ENCODE measurements around the gene ACTBL2. TPM values are rescaled to one million over a fixed set of nuclear protein-coding genes. Genes with fewer than 3 reads are reported as not detected.
"Not testable (repeated sequence)": the region's sequence is repeated elsewhere in the genome, so short reads cannot be mapped to it uniquely, and the experiment has no call there.

The ACTBL2 gene
- total RNA-seq, 1 donor from 2014 or later = not detected

GRCh38 chr5:57494104-57495098 lies 11.8 kb upstream of the ACTBL2 start:
- ATAC-seq = peak; percentile 97

DNA sequence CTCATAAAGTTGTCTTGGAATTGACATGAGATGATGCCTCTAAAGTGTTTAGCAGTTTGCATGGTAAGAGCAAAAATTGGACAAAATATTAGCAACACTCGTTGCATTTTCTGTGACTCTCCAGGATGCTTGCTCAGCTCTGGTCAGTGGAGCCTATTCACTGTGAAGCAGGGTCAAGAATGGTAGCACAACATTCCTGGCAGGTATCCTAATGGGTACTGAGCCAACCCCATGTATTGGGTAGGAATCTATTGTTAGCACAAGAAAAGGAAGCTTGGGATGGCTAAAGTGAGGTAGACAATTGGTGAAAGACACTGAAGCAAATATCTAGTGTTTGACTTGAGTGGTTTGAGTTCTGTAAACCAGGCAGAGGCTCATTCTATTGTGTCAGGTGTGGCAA lies 10.4 kb upstream of the ACTBL2 start:
- no peak for ATAC-seq

DNA sequence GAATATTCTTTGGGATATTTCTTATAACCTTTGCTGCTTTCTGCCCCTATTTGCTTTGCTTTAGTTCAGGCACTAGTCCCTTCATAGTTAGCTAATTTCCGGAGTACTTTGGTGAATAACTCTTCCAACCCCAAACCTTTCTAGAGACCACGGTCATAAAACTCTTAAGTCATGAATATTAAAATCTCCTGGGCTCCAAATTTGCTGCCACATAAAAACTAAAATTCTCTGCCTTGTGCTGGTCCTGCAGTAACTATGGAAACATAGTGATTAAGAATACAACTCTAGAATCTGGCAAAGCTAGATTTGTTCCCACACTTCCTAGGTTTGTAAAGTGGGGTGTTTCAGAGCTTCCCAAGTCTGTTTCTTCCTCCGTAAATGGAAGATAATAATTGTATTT lies 10.0 kb upstream of the ACTBL2 start:
- no peak for ATAC-seq

- peak; percentile 49 for ATAC-seq
Measured at GRCh38 chr5:57491369-57491965, 8.9 kb upstream of the ACTBL2 start.

GRCh38 chr5:57488215-57488955 lies 5.8 kb upstream of the ACTBL2 start:
- no peak for ATAC-seq

GRCh38 chr5:57486027-57486602 lies 3.5 kb upstream of the ACTBL2 start:
- no peak for ATAC-seq

GRCh38 chr5:57478826-57479225 lies 3.8 kb downstream of the ACTBL2 start:
- ATAC-seq = no peak

DNA sequence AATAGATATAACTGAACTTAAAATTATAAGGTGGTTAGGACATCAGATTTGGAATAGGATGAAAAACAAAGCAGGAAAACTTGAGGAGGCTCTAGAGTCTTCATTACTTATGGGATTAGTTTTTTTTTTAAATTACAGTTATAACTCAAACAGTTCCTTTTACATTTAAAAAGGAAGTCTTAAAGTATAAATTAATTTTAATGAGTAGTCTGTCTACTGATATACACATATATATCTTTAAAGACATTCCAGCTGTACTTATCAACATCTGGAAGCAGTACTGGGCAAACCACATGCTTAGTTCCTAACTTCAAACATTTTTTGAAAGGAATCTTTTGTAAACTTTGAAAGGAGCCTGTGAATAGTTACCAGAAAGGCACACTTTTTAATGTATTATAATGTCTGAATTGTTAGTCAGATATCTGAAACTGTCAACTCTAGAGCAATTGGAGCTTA lies 6.0 kb downstream of the ACTBL2 start:
- no peak for ATAC-seq

GRCh38 chr5:57470339-57470738 lies 12.3 kb downstream of the ACTBL2 start:
- no peak for ATAC-seq

- ATAC-seq = no peak
Measured at GRCh38 chr5:57468481-57469163, 14.0 kb downstream of the ACTBL2 start.

DNA sequence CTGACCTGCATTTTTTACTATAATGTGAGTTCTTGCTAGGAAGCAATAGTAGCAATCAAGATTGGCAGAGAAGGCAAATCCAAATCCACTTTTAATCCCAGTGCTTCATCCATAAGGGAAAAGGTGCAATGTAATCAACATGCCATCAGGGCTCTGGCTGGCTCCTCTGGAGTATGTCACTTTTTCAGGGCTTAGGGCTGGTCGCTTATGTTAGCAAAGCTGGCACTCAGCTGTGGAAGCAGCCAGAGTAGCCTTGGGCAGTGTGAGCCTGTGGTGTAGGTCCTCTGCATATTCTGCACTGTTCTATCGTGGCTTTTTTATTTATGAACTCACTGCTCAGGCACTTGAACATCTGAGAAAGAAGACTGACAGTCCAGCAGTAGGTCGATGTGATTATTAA lies 16.1 kb downstream of the ACTBL2 start:
- no peak for ATAC-seq

DNA sequence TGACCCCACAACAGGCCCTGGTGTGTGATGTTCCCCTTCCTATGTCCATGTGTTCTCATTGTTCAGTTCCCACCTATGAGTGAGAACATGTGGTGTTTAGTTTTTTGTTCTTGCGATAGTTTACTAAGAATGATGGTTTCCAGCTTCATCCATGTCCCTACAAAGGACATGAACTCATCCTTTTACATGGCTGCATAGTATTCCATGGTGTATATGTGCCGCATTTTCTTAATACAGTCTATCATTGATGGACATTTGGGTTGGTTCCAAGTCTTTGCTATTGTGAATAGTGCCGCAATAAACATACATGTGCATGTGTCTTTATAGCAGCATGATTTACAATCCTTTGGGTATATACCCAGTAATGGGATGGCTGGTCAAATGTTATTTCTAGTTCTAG lies 22.6 kb downstream of the ACTBL2 start:
- ATAC-seq = not testable (repeated sequence)

DNA sequence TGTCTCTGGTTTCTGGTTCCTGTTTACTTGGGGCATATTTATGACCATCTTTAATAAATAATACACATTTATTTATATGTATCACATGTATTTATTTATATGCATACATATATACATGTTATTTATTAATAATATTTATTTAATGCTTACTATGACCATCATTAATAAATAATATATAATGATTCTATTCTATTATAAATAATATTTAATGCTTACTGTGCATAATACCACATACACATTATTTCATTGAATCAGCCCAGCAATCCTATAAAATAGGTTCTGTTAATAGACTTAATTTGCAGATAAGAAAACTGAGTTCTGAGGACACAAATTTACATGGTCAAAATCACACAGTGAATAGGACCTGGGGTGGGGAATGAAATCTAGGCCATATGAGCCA lies 24.2 kb downstream of the ACTBL2 start:
- no peak for ATAC-seq

GRCh38 chr5:57456531-57457135 lies 26.0 kb downstream of the ACTBL2 start:
- no peak for ATAC-seq

DNA sequence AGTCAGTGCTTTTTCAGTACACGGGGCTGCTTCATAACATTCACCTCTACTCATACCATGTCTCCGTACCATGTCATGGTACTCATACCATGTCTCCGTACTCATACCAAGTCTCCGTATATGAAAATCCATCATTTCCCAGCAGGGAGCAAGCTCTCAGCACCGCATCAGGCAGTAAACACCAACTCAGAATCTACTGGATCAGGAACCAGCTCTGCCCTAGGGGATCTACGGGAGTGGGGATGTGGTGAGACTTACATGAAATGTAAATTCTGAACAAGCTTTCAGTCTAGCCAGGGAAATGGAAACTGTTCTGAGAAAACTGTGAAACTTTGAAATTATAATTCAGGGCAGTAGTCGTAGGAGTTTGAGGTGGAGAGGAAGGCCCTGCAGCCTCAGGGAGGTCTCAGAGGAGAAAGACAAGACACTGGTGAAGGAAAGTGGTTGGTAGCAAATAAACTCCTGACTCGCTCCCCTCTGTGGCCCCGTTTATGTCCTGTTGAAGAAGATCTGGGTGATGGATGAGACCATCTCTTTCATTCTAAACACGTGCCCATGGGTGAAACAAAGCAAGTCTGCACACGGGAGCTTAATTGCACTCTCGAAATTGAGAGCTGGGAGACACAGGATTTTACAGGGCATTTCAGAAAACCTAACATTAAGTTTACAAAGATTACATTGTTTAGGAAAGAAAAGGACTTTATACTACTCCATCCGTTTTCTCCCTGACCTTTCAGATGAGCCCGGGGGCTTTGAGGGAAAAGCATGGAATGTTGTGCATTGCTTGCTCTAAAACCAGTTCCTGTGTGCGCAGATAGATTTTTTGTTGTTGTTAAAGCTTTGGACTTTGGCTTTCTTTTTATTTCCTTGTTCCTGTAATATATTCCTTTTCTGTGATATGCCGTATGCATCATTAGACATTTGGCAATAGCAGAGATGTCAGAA lies 26.8 kb downstream of the ACTBL2 start:
- no peak for ATAC-seq

- no peak for ATAC-seq
Measured at GRCh38 chr5:57454896-57455295, 27.7 kb downstream of the ACTBL2 start.

DNA sequence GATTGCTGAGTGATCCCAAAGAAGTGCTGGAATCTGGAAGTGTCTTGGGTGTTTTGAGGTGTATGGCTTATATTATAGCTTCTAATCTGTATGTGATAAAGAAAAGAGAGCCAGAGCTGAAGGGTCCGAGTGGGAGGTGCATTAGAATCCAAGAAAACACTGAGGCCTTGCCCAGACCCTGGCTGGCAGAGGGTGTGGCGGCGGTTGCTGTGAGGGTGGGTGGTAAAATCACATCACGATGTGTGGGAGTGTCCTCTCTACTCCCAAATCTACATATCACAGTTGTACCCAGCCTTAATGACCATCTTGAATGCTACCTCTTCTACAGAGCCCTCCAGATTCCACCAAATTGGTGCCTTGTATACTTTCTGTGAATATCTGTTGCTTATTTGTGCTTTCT lies 28.9 kb downstream of the ACTBL2 start:
- no peak for ATAC-seq

DNA sequence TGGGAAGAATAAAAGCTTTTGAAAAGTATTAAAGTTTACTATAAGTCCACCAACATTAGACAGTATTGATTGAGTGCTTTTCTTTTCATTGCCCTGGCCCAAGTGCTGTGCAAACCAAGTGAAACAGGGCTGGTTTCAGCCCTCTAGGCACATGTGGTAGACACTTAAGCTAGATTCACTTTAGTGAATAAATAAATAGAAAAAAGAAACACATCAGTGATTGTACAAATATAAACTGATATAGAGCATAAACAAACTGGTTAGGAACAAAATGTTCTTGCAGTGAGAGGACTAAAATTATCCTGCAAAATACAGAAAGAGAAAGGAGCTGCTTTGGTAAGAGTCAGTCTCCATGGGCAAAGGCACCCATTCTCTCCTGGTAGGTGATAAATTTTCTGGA lies 29.7 kb downstream of the ACTBL2 start:
- ATAC-seq = no peak

GRCh38 chr5:57450991-57451876 lies 31.4 kb downstream of the ACTBL2 start:
- ATAC-seq = no peak

All from esophagus mucosa (tissue), 1 donor.